ENCODE data around the gene PCNX1.
A peak's percentile ranks its signal among the peaks of the same experiment; 100 is the strongest.
"Not testable (repeated sequence)": the region's sequence is repeated elsewhere in the genome, so short reads cannot be mapped to it uniquely, and the experiment has no call there.

The PCNX1 gene

GRCh38 chr14:71133296-71133695, 226.0 kb downstream of the PCNX1 start:
- no peak for DNase-seq

GRCh38 chr14:71135496-71135895, 228.2 kb downstream of the PCNX1 start:
- DNase-seq = no peak

- no peak for DNase-seq
Measured at GRCh38 chr14:71135911-71136310, 228.7 kb downstream of the PCNX1 start.

- DNase-seq = no peak
Measured at GRCh38 chr14:71136386-71137060, 229.3 kb downstream of the PCNX1 start.

GRCh38 chr14:71137536-71138447, 230.5 kb downstream of the PCNX1 start:
- DNase-seq = no peak

GRCh38 chr14:71138448-71139293, 231.4 kb downstream of the PCNX1 start:
- peak; percentile 32 to 42 for DNase-seq

GRCh38 chr14:71139294-71139946, 232.2 kb downstream of the PCNX1 start:
- no peak for DNase-seq

GRCh38 chr14:71140157-71140556, 232.9 kb downstream of the PCNX1 start:
- DNase-seq = no peak

GRCh38 chr14:71141701-71142374, 234.6 kb downstream of the PCNX1 start:
- DNase-seq = no peak

GRCh38 chr14:71142375-71143038, 235.2 kb downstream of the PCNX1 start:
- no peak for DNase-seq

- no peak for DNase-seq
Measured at GRCh38 chr14:71143381-71144290, 236.4 kb downstream of the PCNX1 start.

GRCh38 chr14:71147335-71147734, 240.1 kb downstream of the PCNX1 start:
- not testable (repeated sequence) for DNase-seq

GRCh38 chr14:71148627-71149026, 241.4 kb downstream of the PCNX1 start:
- no peak for DNase-seq

- DNase-seq = no peak
Measured at GRCh38 chr14:71150737-71151136, 243.5 kb downstream of the PCNX1 start.

- DNase-seq = no peak
Measured at GRCh38 chr14:71155743-71156142, 248.5 kb downstream of the PCNX1 start.

- no peak for DNase-seq
Measured at GRCh38 chr14:71163050-71163841, 256.0 kb downstream of the PCNX1 start.

- DNase-seq = no peak
Measured at GRCh38 chr14:71163842-71164629, 256.8 kb downstream of the PCNX1 start.

Data from hippocampal formation (tissue), 2 donors.